Measurements from ENCODE around the gene MTHFD1L. TPM values are rescaled to one million over a fixed set of nuclear protein-coding genes. Genes with fewer than 3 reads are reported as not detected.

Gene MTHFD1L
- total RNA-seq, 3 donors from 2014 or later, result 3.5 to 15.1 (median 11.0) TPM

- Histone ChIP-seq H3K27ac (no peak overlapping the region), H3K4me1 (no peaks in the 10 kb centered on the region), H3K36me3 (no peaks in the 10 kb centered on the region), H3K4me3 (no peak overlapping the region), H3K9me3 (no peaks in the 10 kb centered on the region), H3K27me3 (no peaks in the 10 kb centered on the region)
- intact Hi-C loops (cut with DNase I; ENCODE audit: low total_unique reads), result no loop called here
- TF ChIP-seq POLR2AphosphoS5 (IDR thresholded peaks at IDR 0.05) (no peak), CTCF (IDR thresholded peaks at IDR 0.05) (no peak), POLR2A (IDR thresholded peaks at IDR 0.05) (no peak)
- no peak for DNase-seq (ENCODE audit: low spot score in 2 of 2)
Measured at GRCh38 chr6:151143337-151143736, 277.8 kb downstream of the MTHFD1L start.

- Histone ChIP-seq H3K9me3 (no peaks in the 10 kb centered on the region), H3K4me3 (no peak overlapping the region), H3K27ac (no peak overlapping the region), H3K27me3 (no peaks in the 10 kb centered on the region), H3K36me3 (no peaks in the 10 kb centered on the region), H3K4me1 (no peaks in the 10 kb centered on the region)
- intact Hi-C loops (cut with DNase I; ENCODE audit: low total_unique reads), result no loop called here
- TF ChIP-seq CTCF (IDR thresholded peaks at IDR 0.05) (no peak), POLR2A (IDR thresholded peaks at IDR 0.05) (no peak)
- DNase-seq (ENCODE audit: low spot score in 2 of 2), result no peak
Measured at GRCh38 chr6:151143806-151144205, 278.3 kb downstream of the MTHFD1L start.

GRCh38 chr6:151147118-151147832 lies 281.8 kb downstream of the MTHFD1L start:
- no peak overlapping the region for H3K4me3 ChIP-seq
- H3K4me1 ChIP-seq, result no peaks in the 10 kb centered on the region
- intact Hi-C loops (cut with DNase I; ENCODE audit: low total_unique reads), result no loop called here
- no peak overlapping the region for H3K27ac ChIP-seq
- H3K36me3 ChIP-seq, result no peaks in the 10 kb centered on the region
- no peak for DNase-seq (ENCODE audit: low spot score in 2 of 2)
- TF ChIP-seq POLR2A (IDR thresholded peaks at IDR 0.05) (no peak), CTCF (IDR thresholded peaks at IDR 0.05) (no peak), POLR2AphosphoS5 (IDR thresholded peaks at IDR 0.05) (no peak)
- no peaks in the 10 kb centered on the region for H3K27me3 ChIP-seq
- H3K9me3 ChIP-seq, result no peaks in the 10 kb centered on the region

- TF ChIP-seq CTCF (IDR thresholded peaks at IDR 0.05) (no peak), POLR2A (IDR thresholded peaks at IDR 0.05) (no peak), POLR2AphosphoS5 (IDR thresholded peaks at IDR 0.05) (no peak)
- H3K36me3 ChIP-seq, result no peaks in the 10 kb centered on the region
- no peaks in the 10 kb centered on the region for H3K27me3 ChIP-seq
- H3K4me3 ChIP-seq, result no peak overlapping the region
- H3K9me3 ChIP-seq, result no peaks in the 10 kb centered on the region
- H3K4me1 ChIP-seq, result no peaks in the 10 kb centered on the region
- intact Hi-C loops (cut with DNase I; ENCODE audit: low total_unique reads), result no loop called here
- H3K27ac ChIP-seq, result no peak overlapping the region
- no peak for DNase-seq (ENCODE audit: low spot score in 2 of 2)
Measured at GRCh38 chr6:151148111-151148510, 282.6 kb downstream of the MTHFD1L start.

- intact Hi-C loops (cut with DNase I; ENCODE audit: low total_unique reads), result no loop called here
- H3K4me1 ChIP-seq, result no peaks in the 10 kb centered on the region
- no peak overlapping the region for H3K4me3 ChIP-seq
- H3K9me3 ChIP-seq, result no peaks in the 10 kb centered on the region
- H3K36me3 ChIP-seq, result no peaks in the 10 kb centered on the region
- no peak for DNase-seq (ENCODE audit: low spot score in 2 of 2)
- H3K27ac ChIP-seq, result no peak overlapping the region
- no peaks in the 10 kb centered on the region for H3K27me3 ChIP-seq
- TF ChIP-seq CTCF (IDR thresholded peaks at IDR 0.05), result no peak
- no peak for TF ChIP-seq POLR2AphosphoS5 (IDR thresholded peaks at IDR 0.05)
- no peak for TF ChIP-seq POLR2A (IDR thresholded peaks at IDR 0.05)
Measured at GRCh38 chr6:151149793-151150192, 284.3 kb downstream of the MTHFD1L start.
